Naive B cell (primary cell): Measurements from ENCODE around the gene ARID1B. TPM values are rescaled to one million over a fixed set of nuclear protein-coding genes. Genes with fewer than 3 reads are reported as not detected.

Source experiments
- ATAC-seq, 2 donors: fragments of 150-1000 bp; cut with Tn5 transposase; 2 replicates each; pipeline ENCODE4 v1.10.0; 2021; ENCODE audit warnings: low read depth in 2 of 2, mild to moderate bottlenecking in 2 of 2, moderate library complexity in 2 of 2
- DNase-seq: peaks from one replicate; pipeline ENCODE4 v3.0.0; 2022
- H3K27ac Mint-ChIP-seq, 6 donors: one replicate each; pipeline ENCODE4 v1.8.0; 2020 to 2022; ENCODE audit warnings: mild to moderate bottlenecking in 6 of 6, mixed read lengths in 6 of 6, moderate library complexity in 5 of 6, inconsistent platforms in 2 of 6
- H3K27me3 Mint-ChIP-seq, 3 donors: one replicate each; pipeline ENCODE4 v1.8.0; 2021 to 2022; ENCODE audit warnings: mixed read lengths in 3 of 3, mild to moderate bottlenecking in 1 of 3
- H3K36me3 Mint-ChIP-seq, 2 donors: one replicate each; pipeline ENCODE4 v1.8.0; 2020 to 2022; ENCODE audit warnings: mixed read lengths in 2 of 2, inconsistent platforms in 1 of 2, mild to moderate bottlenecking in 1 of 2
- H3K4me1 Mint-ChIP-seq, 3 donors: one replicate each; pipeline ENCODE4 v1.8.0; 2020 to 2022; ENCODE audit warnings: mixed read lengths in 3 of 3, inconsistent platforms in 1 of 3, mild to moderate bottlenecking in 1 of 3, moderate library complexity in 1 of 3
- H3K4me3 Mint-ChIP-seq, 8 donors: one replicate each; pipeline ENCODE4 v1.8.0; 2020 to 2022; ENCODE audit warnings: mild to moderate bottlenecking in 8 of 8, mixed read lengths in 8 of 8, moderate library complexity in 8 of 8, inconsistent platforms in 2 of 8
- H3K9me3 Mint-ChIP-seq, 7 donors: one replicate each; pipeline ENCODE4 v1.8.0; 2020 to 2022; ENCODE audit warnings: mixed read lengths in 7 of 7, mild to moderate bottlenecking in 5 of 7, inconsistent platforms in 2 of 7, moderate library complexity in 1 of 7
- polyA plus RNA-seq, 6 donors: library from polyadenylated mRNA; unstranded; fragments of 300-500 nt; fragmentation: Illumina TruSeq; gene quantifications; one replicate each; pipeline ENCODE4 v1.2.3, GENCODE V29; 2021; ENCODE audit warnings: low read depth in 6 of 6

The ARID1B gene
- polyA plus RNA-seq, 6 donors from 2014 or later = 16.6 to 44.1 (median 27.5) TPM

- H3K9me3 Mint-ChIP-seq = no peaks in the 10 kb centered on the region
- ATAC-seq (no peak), DNase-seq (no peak)
- H3K4me1 Mint-ChIP-seq = peaks cover 29 to 52% (median 37%) of the 10 kb centered on the region in 3 donors
- H3K27me3 Mint-ChIP-seq = peaks cover 16 to 29% (median 22%) of the 10 kb centered on the region in 3 donors
- H3K27ac Mint-ChIP-seq = peak overlapping the region in 1 of 6 donors; percentile 17
- H3K36me3 Mint-ChIP-seq = no peaks in the 10 kb centered on the region
- no peak overlapping the region for H3K4me3 Mint-ChIP-seq
These were observed 448.9 kb downstream of the ARID1B start for GRCh38 chr6:157226026-157226625.

- H3K27me3 Mint-ChIP-seq = peaks cover 17 to 33% (median 24%) of the 10 kb centered on the region in 3 donors
- H3K4me1 Mint-ChIP-seq = peaks cover 25 to 45% (median 31%) of the 10 kb centered on the region in 3 donors
- DNase-seq (no peak), ATAC-seq (no peak)
- no peaks in the 10 kb centered on the region for H3K36me3 Mint-ChIP-seq
- H3K9me3 Mint-ChIP-seq = no peaks in the 10 kb centered on the region
- H3K4me3 Mint-ChIP-seq = peak overlapping the region in 1 of 8 donors; percentile 57
- no peak overlapping the region for H3K27ac Mint-ChIP-seq
These were observed 449.6 kb downstream of the ARID1B start for GRCh38 chr6:157226761-157227160.

- H3K9me3 Mint-ChIP-seq = no peaks in the 10 kb centered on the region
- no peak overlapping the region for H3K4me3 Mint-ChIP-seq
- peaks cover 21 to 38% (median 25%) of the 10 kb centered on the region in 3 donors for H3K4me1 Mint-ChIP-seq
- H3K36me3 Mint-ChIP-seq = no peaks in the 10 kb centered on the region
- DNase-seq (no peak), ATAC-seq (no peak)
- H3K27me3 Mint-ChIP-seq = peaks cover 25 to 36% (median 27%) of the 10 kb centered on the region in 3 donors
- H3K27ac Mint-ChIP-seq = no peak overlapping the region
These were observed 450.3 kb downstream of the ARID1B start for GRCh38 chr6:157227202-157228166.

- no peak for ATAC-seq
- Mint-ChIP-seq H3K4me1 (peaks cover 11 to 27% (median 14%) of the 10 kb centered on the region in 3 donors), H3K4me3 (no peak overlapping the region), H3K27me3 (peaks cover 32 to 44% (median 35%) of the 10 kb centered on the region in 3 donors), H3K36me3 (no peaks in the 10 kb centered on the region), H3K27ac (no peak overlapping the region), H3K9me3 (no peaks in the 10 kb centered on the region)
- DNase-seq = no peak
These were observed 451.4 kb downstream of the ARID1B start for GRCh38 chr6:157228426-157229131.

GRCh38 chr6:157229132-157229618 is 452.0 kb downstream of the ARID1B start:
- H3K27ac Mint-ChIP-seq = no peak overlapping the region
- H3K4me3 Mint-ChIP-seq = peak overlapping the region in 1 of 8 donors; percentile 7

GRCh38 chr6:157229713-157230112 is 452.5 kb downstream of the ARID1B start:
- H3K9me3 Mint-ChIP-seq = no peaks in the 10 kb centered on the region
- peaks cover 6 to 22% (median 13%) of the 10 kb centered on the region in 3 donors for H3K4me1 Mint-ChIP-seq
- ATAC-seq = peak; percentile 50 to 58
- H3K4me3 Mint-ChIP-seq = peak overlapping the region in 2 of 8 donors; percentile 7 to 29
- H3K27me3 Mint-ChIP-seq = peaks cover 41 to 50% (median 42%) of the 10 kb centered on the region in 3 donors
- H3K36me3 Mint-ChIP-seq = no peaks in the 10 kb centered on the region
- peak overlapping the region in 1 of 6 donors; percentile 2 for H3K27ac Mint-ChIP-seq
- DNase-seq = peak; percentile 32

More at GRCh38 chr6:157229132-157229618, 452.0 kb downstream of the ARID1B start:
- no peaks in the 10 kb centered on the region for H3K36me3 Mint-ChIP-seq
- DNase-seq (no peak), ATAC-seq (peak in 1 of 2 donors; percentile 26)
- H3K9me3 Mint-ChIP-seq = no peaks in the 10 kb centered on the region
- peaks cover 5 to 21% (median 12%) of the 10 kb centered on the region in 3 donors for H3K4me1 Mint-ChIP-seq
- peaks cover 35 to 44% (median 38%) of the 10 kb centered on the region in 3 donors for H3K27me3 Mint-ChIP-seq

GRCh38 chr6:157230910-157231309 is 453.7 kb downstream of the ARID1B start:
- ATAC-seq (no peak), DNase-seq (no peak)
- Mint-ChIP-seq H3K9me3 (no peaks in the 10 kb centered on the region), H3K27me3 (peaks cover 51 to 62% (median 51%) of the 10 kb centered on the region in 3 donors), H3K4me3 (peak overlapping the region in 1 of 8 donors; percentile 42), H3K27ac (no peak overlapping the region), H3K4me1 (peaks cover 13 to 33% (median 22%) of the 10 kb centered on the region in 3 donors), H3K36me3 (no peaks in the 10 kb centered on the region)

- H3K4me3 Mint-ChIP-seq = no peak overlapping the region
- no peak for ATAC-seq
- H3K27me3 Mint-ChIP-seq = peaks cover 53 to 68% (median 57%) of the 10 kb centered on the region in 3 donors
- no peak for DNase-seq
- H3K36me3 Mint-ChIP-seq = no peaks in the 10 kb centered on the region
- H3K27ac Mint-ChIP-seq = peak overlapping the region in 1 of 6 donors; percentile 60
- H3K9me3 Mint-ChIP-seq = no peaks in the 10 kb centered on the region
- H3K4me1 Mint-ChIP-seq = peaks cover 13 to 28% (median 25%) of the 10 kb centered on the region in 3 donors
These were observed 455.1 kb downstream of the ARID1B start for GRCh38 chr6:157232161-157232895.

GRCh38 chr6:157233156-157233555 is 456.0 kb downstream of the ARID1B start:
- H3K27ac Mint-ChIP-seq = no peak overlapping the region
- H3K27me3 Mint-ChIP-seq = peaks cover 57 to 71% (median 60%) of the 10 kb centered on the region in 3 donors
- H3K36me3 Mint-ChIP-seq = no peaks in the 10 kb centered on the region

GRCh38 chr6:157233686-157234085 is 456.5 kb downstream of the ARID1B start:
- Mint-ChIP-seq H3K27me3 (peaks cover 60 to 71% (median 60%) of the 10 kb centered on the region in 3 donors), H3K4me1 (peaks cover 10 to 25% (median 20%) of the 10 kb centered on the region in 3 donors), H3K9me3 (peaks cover 0 to 5% (median 1%) of the 10 kb centered on the region in 7 donors), H3K36me3 (no peaks in the 10 kb centered on the region), H3K27ac (no peak overlapping the region), H3K4me3 (peak overlapping the region in 5 of 8 donors; percentile 24 to 100 (median 56))
- DNase-seq = no peak
- ATAC-seq = no peak

More at GRCh38 chr6:157233156-157233555, 456.0 kb downstream of the ARID1B start:
- ATAC-seq (no peak), DNase-seq (no peak)
- Mint-ChIP-seq H3K9me3 (peaks cover 0 to 2% (median under 1%) of the 10 kb centered on the region in 7 donors), H3K4me1 (peaks cover 10 to 25% (median 20%) of the 10 kb centered on the region in 3 donors), H3K4me3 (peak overlapping the region in 1 of 8 donors; percentile 41)

- H3K27me3 Mint-ChIP-seq = peaks cover 49 to 70% (median 56%) of the 10 kb centered on the region in 3 donors
- peak overlapping the region; percentile 89 to 100 (median 92) for H3K4me3 Mint-ChIP-seq
- H3K9me3 Mint-ChIP-seq = peaks cover 0 to 5% (median 1%) of the 10 kb centered on the region in 7 donors
These were observed 458.4 kb downstream of the ARID1B start for GRCh38 chr6:157235600-157236039.

More at GRCh38 chr6:157235600-157236039, 458.4 kb downstream of the ARID1B start:
- peak; percentile 43 for DNase-seq
- peak; percentile 74 to 79 for ATAC-seq
- no peaks in the 10 kb centered on the region for H3K36me3 Mint-ChIP-seq
- peaks cover 12 to 30% (median 14%) of the 10 kb centered on the region in 3 donors for H3K4me1 Mint-ChIP-seq
- H3K27ac Mint-ChIP-seq = peak overlapping the region in 1 of 6 donors; percentile 38
